ENCODE measurements around the gene HERC2. TPM values are rescaled to one million over a fixed set of nuclear protein-coding genes. Genes with fewer than 3 reads are reported as not detected.
"Not testable (repeated sequence)": the region's sequence is repeated elsewhere in the genome, so short reads cannot be mapped to it uniquely, and the experiment has no call there.

Gene HERC2
- total and polyA plus RNA-seq, 8 donors: 7.9 to 437 (median 72.7) TPM

GRCh38 chr15:28228096-28228495, 93.9 kb downstream of the HERC2 start:
- Histone ChIP-seq H3K36me3 (peaks cover 12 to 88% (median 70%) of the 10 kb centered on the region in 4 donors), H3K9me3 (no peaks in the 10 kb centered on the region), H3K4me1 (no peaks in the 10 kb centered on the region), H3K4me3 (no peak overlapping the region), H3K27me3 (no peaks in the 10 kb centered on the region), H3K27ac (no peak overlapping the region)
- WGBS, 5 donors: 96 to 98% (median 98%) methylated on average over 18 of the region's 18 CpGs
- TF ChIP-seq CTCF (IDR thresholded peaks at IDR 0.05) (no peak), EP300 (IDR thresholded peaks at IDR 0.05) (no peak), POLR2A (IDR thresholded peaks at IDR 0.05) (no peak), POLR2AphosphoS5 (IDR thresholded peaks at IDR 0.05) (no peak)
- DNase-seq: no peak
- intact Hi-C loops (cut with DNase I; ENCODE audit: low total_unique reads): no loop called here

GRCh38 chr15:28227303-28227702, 94.7 kb downstream of the HERC2 start:
- H3K27me3 ChIP-seq; H3K27ac ChIP-seq; intact Hi-C loops (cut with DNase I; ENCODE audit: low total_unique reads); H3K4me1 ChIP-seq; H3K4me3 ChIP-seq; H3K9me3 ChIP-seq; DNase-seq: not testable (repeated sequence)
- 53 to 78% (median 58%) methylated on average over 1 of the region's 1 CpG for WGBS, 5 donors
- TF ChIP-seq CTCF (IDR thresholded peaks at IDR 0.05): peak in 2 of 7 experiments; percentile 13 to 32
- peaks cover 18 to 85% (median 66%) of the 10 kb centered on the region in 4 donors for H3K36me3 ChIP-seq

GRCh38 chr15:28222612-28223011, 99.4 kb downstream of the HERC2 start:
- H3K4me1 ChIP-seq; H3K27me3 ChIP-seq; H3K9me3 ChIP-seq; H3K4me3 ChIP-seq; H3K27ac ChIP-seq; intact Hi-C loops (cut with DNase I; ENCODE audit: low total_unique reads); DNase-seq: not testable (repeated sequence)
- H3K36me3 ChIP-seq: peaks cover 28 to 79% (median 72%) of the 10 kb centered on the region in 4 donors
- 81 to 90% (median 85%) methylated on average over 7 of the region's 7 CpGs for WGBS, 5 donors

- intact Hi-C loops (cut with DNase I; ENCODE audit: low total_unique reads); H3K9me3 ChIP-seq; H3K4me1 ChIP-seq; DNase-seq; H3K27ac ChIP-seq; H3K27me3 ChIP-seq; H3K4me3 ChIP-seq: not testable (repeated sequence)
- peaks cover 24 to 78% (median 70%) of the 10 kb centered on the region in 4 donors for H3K36me3 ChIP-seq
- 85 to 97% (median 94%) methylated on average over 3 to 4 of the region's 4 CpGs for WGBS, 5 donors
Measured at GRCh38 chr15:28221696-28222095, 100.3 kb downstream of the HERC2 start.

- Histone ChIP-seq H3K4me3 (no peak overlapping the region), H3K36me3 (peaks cover 31 to 82% (median 68%) of the 10 kb centered on the region in 4 donors), H3K4me1 (no peaks in the 10 kb centered on the region), H3K27ac (no peak overlapping the region), H3K27me3 (no peaks in the 10 kb centered on the region), H3K9me3 (no peaks in the 10 kb centered on the region)
- TF ChIP-seq POLR2A (IDR thresholded peaks at IDR 0.05) (no peak), EP300 (IDR thresholded peaks at IDR 0.05) (no peak), CTCF (IDR thresholded peaks at IDR 0.05) (no peak), POLR2AphosphoS5 (IDR thresholded peaks at IDR 0.05) (no peak)
- 93 to 94% (median 93%) methylated on average over 6 to 10 of the region's 10 CpGs for WGBS, 5 donors
- DNase-seq: no peak
- intact Hi-C loops (cut with DNase I; ENCODE audit: low total_unique reads): no loop called here
Measured at GRCh38 chr15:28219116-28219515, 102.9 kb downstream of the HERC2 start.

- H3K4me3 ChIP-seq; intact Hi-C loops (cut with DNase I; ENCODE audit: low total_unique reads); H3K27me3 ChIP-seq; DNase-seq; H3K27ac ChIP-seq; H3K9me3 ChIP-seq; H3K4me1 ChIP-seq: not testable (repeated sequence)
- 96 to 98% (median 97%) methylated on average over 12 to 14 of the region's 14 CpGs for WGBS, 5 donors
- peaks cover 30 to 83% (median 74%) of the 10 kb centered on the region in 4 donors for H3K36me3 ChIP-seq
Measured at GRCh38 chr15:28216946-28217546, 104.9 kb downstream of the HERC2 start.

- H3K9me3 ChIP-seq; DNase-seq; H3K4me1 ChIP-seq; H3K27ac ChIP-seq; H3K27me3 ChIP-seq; intact Hi-C loops (cut with DNase I; ENCODE audit: low total_unique reads); H3K4me3 ChIP-seq: not testable (repeated sequence)
- peaks cover 30 to 82% (median 77%) of the 10 kb centered on the region in 4 donors for H3K36me3 ChIP-seq
- WGBS, 5 donors: 82 to 98% (median 88%) methylated on average over 11 to 14 of the region's 14 CpGs
Measured at GRCh38 chr15:28215521-28215920, 106.5 kb downstream of the HERC2 start.

- H3K9me3 ChIP-seq; H3K27ac ChIP-seq; H3K27me3 ChIP-seq; DNase-seq; H3K4me1 ChIP-seq; intact Hi-C loops (cut with DNase I; ENCODE audit: low total_unique reads); H3K4me3 ChIP-seq: not testable (repeated sequence)
- H3K36me3 ChIP-seq: peaks cover 23 to 82% (median 77%) of the 10 kb centered on the region in 4 donors
- WGBS, 5 donors: 95 to 98% (median 97%) methylated on average over 18 to 39 of the region's 39 CpGs
Measured at GRCh38 chr15:28214006-28214790, 107.8 kb downstream of the HERC2 start.

Measured in stomach (tissue), 9 donors.